ENCODE data around the gene CAV3.
"Not testable (repeated sequence)": the region's sequence is repeated elsewhere in the genome, so short reads cannot be mapped to it uniquely, and the experiment has no call there.

Gene CAV3

GRCh38 chr3:8733332-8734094 lies at the start of gene CAV3:
Gene CAV3 (plus strand): TSS chr3:8733802. CDS start chr3:8733877, 75 bp downstream.
- DNase-seq = no peak

GRCh38 chr3:8684992-8685391 lies 48.6 kb upstream of the CAV3 start:
- not testable (repeated sequence) for DNase-seq

- DNase-seq = not testable (repeated sequence)
These were observed 42.3 kb upstream of the CAV3 start for GRCh38 chr3:8691295-8691694.

GRCh38 chr3:8702560-8702959 lies 31.0 kb upstream of the CAV3 start:
- DNase-seq = no peak

GRCh38 chr3:8705575-8705974 lies 28.0 kb upstream of the CAV3 start:
- no peak for DNase-seq

- no peak for DNase-seq
These were observed 24.3 kb upstream of the CAV3 start for GRCh38 chr3:8709287-8709686.

- no peak for DNase-seq
These were observed 23.6 kb upstream of the CAV3 start for GRCh38 chr3:8709801-8710507.

- DNase-seq = no peak
These were observed 21.3 kb upstream of the CAV3 start for GRCh38 chr3:8712045-8712907.

- no peak for DNase-seq
These were observed 20.7 kb upstream of the CAV3 start for GRCh38 chr3:8712908-8713255.

GRCh38 chr3:8713901-8714759 lies 19.5 kb upstream of the CAV3 start:
- no peak for DNase-seq

GRCh38 chr3:8715757-8716156 lies 17.8 kb upstream of the CAV3 start:
- DNase-seq = not testable (repeated sequence)

- DNase-seq = no peak
These were observed 10.8 kb upstream of the CAV3 start for GRCh38 chr3:8722808-8723207.

GRCh38 chr3:8723612-8724011 lies 10.0 kb upstream of the CAV3 start:
- no peak for DNase-seq

GRCh38 chr3:8724108-8724752 lies 9.4 kb upstream of the CAV3 start:
- no peak for DNase-seq

- DNase-seq = no peak
These were observed 5.7 kb upstream of the CAV3 start for GRCh38 chr3:8727605-8728512.

- no peak for DNase-seq
These were observed 4.1 kb upstream of the CAV3 start for GRCh38 chr3:8729479-8729878.

- DNase-seq = no peak
These were observed 2.9 kb upstream of the CAV3 start for GRCh38 chr3:8730656-8731055.

GRCh38 chr3:8732413-8732812 lies 1.2 kb upstream of the CAV3 start:
- DNase-seq = no peak

- no peak for DNase-seq
These were observed 706 bp downstream of the CAV3 start for GRCh38 chr3:8734137-8734878.

- no peak for DNase-seq
These were observed 1.3 kb downstream of the CAV3 start for GRCh38 chr3:8734908-8735307.
